ENCODE results near the gene BUD31.
"Not testable (repeated sequence)": the region's sequence is repeated elsewhere in the genome, so short reads cannot be mapped to it uniquely, and the experiment has no call there.

GRCh38 chr7:99431756-99432540 lies 23.2 kb downstream of the BUD31 start:
- not testable (repeated sequence) for TF ChIP-seq PATZ1 (CRISPR knock-in tag; IDR thresholded peaks at IDR 0.05; ENCODE audit: borderline replicate concordance); ZNF8 (CRISPR knock-in tag; IDR thresholded peaks at IDR 0.05); TCF4 (CRISPR knock-in tag; IDR thresholded peaks at IDR 0.05; ENCODE audit: borderline replicate concordance); ZFP3 (CRISPR knock-in tag; IDR thresholded peaks at IDR 0.05); TSHZ2 (CRISPR knock-in tag; IDR thresholded peaks at IDR 0.05); ARNTL (CRISPR knock-in tag; IDR thresholded peaks at IDR 0.05; ENCODE audit: borderline replicate concordance, low read depth); POU6F1 (CRISPR knock-in tag; IDR thresholded peaks at IDR 0.05; ENCODE audit: borderline replicate concordance, low read depth); OSR1 (CRISPR knock-in tag; IDR thresholded peaks at IDR 0.05); ZFP30 (CRISPR knock-in tag; IDR thresholded peaks at IDR 0.05); PPARA (CRISPR knock-in tag; IDR thresholded peaks at IDR 0.05; ENCODE audit: borderline replicate concordance)

All from SK-N-SH treated with all-trans-retinoic acid at 6 μM for 48 hours (cell line).